Activated B cell treated with CpG ODN at 0.5 μM for 24 hours (primary cell): Measurements from ENCODE around the gene HOXA10. TPM values are rescaled to one million over a fixed set of nuclear protein-coding genes. Genes with fewer than 3 reads are reported as not detected.

ENCODE experiments used
- total RNA-seq: library from RNA; stranded (reverse); gene quantifications from 2 replicates; pipeline ENCODE4 v1.2.3, GENCODE V29; 2022

Gene HOXA10
- total RNA-seq, 1 donor from 2014 or later = 0.24 TPM

Other genes with a start within 250 kb of the HOXA10 start
- 0.55 and 0.61 TPM in 2 replicates for gene HOXA1, start 78.3 kb downstream of the HOXA10 start, total RNA-seq
- not detected in 2 replicates for gene HOXA2, start 71.6 kb downstream of the HOXA10 start, total RNA-seq
- 0.17 and 0.40 TPM in 2 replicates for gene HOXA4, start 43.6 kb downstream of the HOXA10 start, total RNA-seq
- not detected in 2 replicates for gene HOXA5, start 30.6 kb downstream of the HOXA10 start, total RNA-seq
- gene HOXA6, start 26.5 kb downstream of the HOXA10 start, total RNA-seq = not detected in 2 replicates
- gene HOXA3, start 21.7 kb downstream of the HOXA10 start, total RNA-seq = not detected in 2 replicates
- not detected in 2 replicates for gene HOXA7, start 17.6 kb downstream of the HOXA10 start, total RNA-seq
- not detected in 2 replicates for gene HOXA9, start 8.8 kb downstream of the HOXA10 start, total RNA-seq
- gene HOXA11, start 10.9 kb upstream of the HOXA10 start, total RNA-seq = not detected in 2 replicates
- gene HOXA13, start 25.8 kb upstream of the HOXA10 start, total RNA-seq = not detected in 2 replicates
- not detected in 2 replicates for gene EVX1, start 68.5 kb upstream of the HOXA10 start, total RNA-seq